GM13977 (cell line): ENCODE data around the gene MCF2L.

Experiments
- DNase-seq: peaks from one replicate; pipeline ENCODE4 v3.0.0; 2012; ENCODE audit warnings: low spot score
- CTCF ChIP-seq: IDR thresholded peaks from 2 replicates; pipeline ENCODE4 v1.5.1; 2012; ENCODE audit warnings: mild to moderate bottlenecking, control low read depth; ENCODE audit not compliant: insufficient read depth; ENCODE audit errors: extremely low read depth, missing control alignments
- in situ Hi-C: fragments of 300-500 bp; cut with MboI; formaldehyde crosslinking; loops from one replicate; pipeline ENCODE4 v1.12.0; 2022; ENCODE audit warnings: low sequenced_read_pairs, low pct_unique_long_range_greater_than_20kb, mixed read lengths, inconsistent platforms; ENCODE audit not compliant: unreplicated experiment

MCF2L gene

DNA sequence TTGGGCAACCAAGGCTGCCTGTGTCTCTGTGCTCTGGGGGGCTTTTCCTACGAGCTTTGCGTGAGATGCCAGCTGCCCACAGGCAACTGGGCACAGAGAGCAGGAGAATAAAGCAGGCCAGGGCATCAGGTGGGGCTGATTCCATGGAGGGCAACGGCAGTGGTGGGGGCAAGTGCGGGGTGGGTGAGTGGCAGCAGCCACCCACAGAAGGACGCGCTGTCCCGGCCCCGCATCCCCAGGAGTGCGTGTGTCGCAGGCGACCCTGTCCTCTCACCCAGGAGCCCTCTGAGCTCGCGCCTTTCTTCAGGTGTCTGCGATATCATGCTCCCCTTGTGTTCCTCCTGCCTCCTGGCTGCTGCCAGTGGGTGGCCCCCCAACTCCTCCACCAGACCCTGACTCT, 67.4 kb downstream of the MCF2L start:
- in situ Hi-C loops = no loop called here
- no peak for TF ChIP-seq CTCF
- DNase-seq = no peak

DNA sequence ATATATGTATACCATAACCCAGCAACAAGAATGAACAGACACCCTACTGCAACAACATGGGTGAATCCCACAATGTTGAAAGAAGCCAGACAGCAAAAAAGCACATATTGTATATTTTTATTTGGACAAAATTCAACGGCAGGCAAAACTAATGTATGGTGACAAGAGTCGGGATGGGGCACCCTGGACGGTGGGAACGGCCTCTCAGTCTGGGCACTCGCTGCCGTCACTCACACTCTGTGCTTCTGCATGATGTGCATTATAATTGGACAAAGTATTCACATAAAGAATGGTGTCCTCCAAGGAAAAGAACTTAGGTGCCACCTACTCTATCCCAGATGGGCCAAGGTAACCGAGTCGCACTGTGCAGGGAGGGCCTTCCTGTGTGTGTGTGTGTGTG, 71.0 kb downstream of the MCF2L start:
- DNase-seq = no peak
- no peak for TF ChIP-seq CTCF
- in situ Hi-C loops = no loop called here

GRCh38 chr13:113040597-113041292, 71.7 kb downstream of the MCF2L start:
- DNase-seq = no peak
- in situ Hi-C loops = no loop called here
- no peak for TF ChIP-seq CTCF

DNA sequence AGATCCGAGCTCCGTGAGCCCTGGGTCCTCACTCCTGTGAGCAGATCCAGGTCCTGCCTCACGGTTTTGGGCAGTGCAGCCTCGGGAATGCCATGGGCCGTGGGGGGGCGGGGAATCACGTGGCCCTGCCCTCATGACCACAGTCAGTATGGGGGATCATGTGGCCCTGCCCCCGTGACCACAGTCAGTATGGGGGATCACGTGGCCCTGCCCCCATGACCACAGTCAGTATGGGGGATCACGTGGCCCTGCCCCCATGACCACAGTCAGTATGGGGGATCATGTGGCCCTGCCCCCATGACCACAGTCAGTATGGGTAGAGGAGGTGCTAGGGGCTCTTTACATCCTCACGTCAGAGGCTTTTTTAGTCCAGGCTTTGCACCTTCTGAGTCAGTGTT, 72.3 kb downstream of the MCF2L start:
- no peak for DNase-seq
- in situ Hi-C loops = no loop called here
- no peak for TF ChIP-seq CTCF

DNA sequence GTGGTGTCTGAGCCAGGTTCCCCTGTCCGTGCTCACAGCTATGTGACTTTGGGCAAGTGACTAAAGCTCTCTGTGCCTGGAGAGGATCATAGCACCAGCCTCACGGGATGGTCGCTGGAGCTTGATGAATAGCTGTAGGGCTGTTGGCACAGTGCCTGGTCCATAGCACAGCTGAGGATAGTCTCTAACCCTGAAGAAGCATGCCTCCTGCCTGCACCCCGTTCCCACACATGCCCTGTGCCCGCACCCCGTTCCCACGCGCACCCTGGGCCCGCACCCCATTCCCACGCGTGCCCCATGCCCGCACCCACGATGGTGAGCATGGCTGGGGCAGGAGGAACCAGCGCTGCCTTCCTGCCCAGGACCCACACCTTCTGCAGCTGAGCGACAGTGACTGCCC, 72.9 kb downstream of the MCF2L start:
- in situ Hi-C loops = no loop called here
- DNase-seq = no peak
- TF ChIP-seq CTCF = no peak

DNA sequence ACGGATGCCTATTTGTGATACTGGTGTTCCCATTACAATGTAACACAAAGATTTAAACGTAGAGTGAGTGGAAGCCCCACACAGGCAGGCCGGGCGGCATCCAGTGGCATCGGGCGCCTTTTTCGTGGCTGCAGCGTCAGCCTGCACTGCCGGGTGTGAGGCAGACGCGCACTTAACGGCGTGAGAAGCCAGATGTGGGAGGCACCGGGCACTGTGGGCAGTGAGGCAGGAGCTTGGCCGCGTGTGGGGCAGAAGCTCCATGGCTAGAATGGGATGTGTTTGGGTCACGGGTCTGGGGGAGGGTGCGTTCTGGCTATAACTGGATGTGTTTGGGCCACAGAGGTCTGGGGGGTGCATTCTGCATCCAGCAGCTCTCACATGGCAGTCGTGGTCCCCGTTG, 73.4 kb downstream of the MCF2L start:
- no peak for DNase-seq
- no peak for TF ChIP-seq CTCF
- in situ Hi-C loops = no loop called here
